Spinal cord (tissue), 10 donors: ENCODE data around the gene IFRD1. TPM values are rescaled to one million over a fixed set of nuclear protein-coding genes. Genes with fewer than 3 reads are reported as not detected.

Experiments used
- DNase-seq, 6 donors: peaks; one replicate each; pipeline versions ENCODE4 v3.0.0 to v3.0.0-alpha.2; 2013 to 2015; ENCODE audit warnings: low spot score in 6 of 6, low read depth in 4 of 6
- H3K27ac ChIP-seq: one replicate; pipeline ENCODE4 v1.5.1; 2013; ENCODE audit warnings: low read depth, low read length, control low read depth
- H3K27me3 ChIP-seq: one replicate; pipeline ENCODE4 v1.6.1; 2013; ENCODE audit warnings: low read length; ENCODE audit not compliant: control insufficient read depth, insufficient read depth
- H3K36me3 ChIP-seq: one replicate; pipeline ENCODE4 v1.6.1; 2013; ENCODE audit warnings: low read length; ENCODE audit not compliant: control insufficient read depth, insufficient read depth
- H3K4me1 ChIP-seq: one replicate; pipeline ENCODE4 v1.6.1; 2013; ENCODE audit warnings: low read length; ENCODE audit not compliant: control insufficient read depth, insufficient read depth
- H3K4me3 ChIP-seq: one replicate; pipeline ENCODE4 v1.5.1; 2013; ENCODE audit warnings: low read depth, low read length, control low read depth
- H3K9me3 ChIP-seq: one replicate; pipeline ENCODE4 v1.6.1; 2013; ENCODE audit warnings: low read length; ENCODE audit not compliant: control insufficient read depth, insufficient read depth
- WGBS: methylation state at CpG from one replicate; pipeline ENCODE4 v1.1.5; 2013; ENCODE audit warnings: missing lambda C conversion rate; ENCODE audit not compliant: insufficient coverage; 5-methylcytosine and 5-hydroxymethylcytosine counted together
- polyA plus RNA-seq, 2 donors: library from polyadenylated mRNA; unstranded; fragments of 120-200 nt; gene quantifications; one replicate each; pipeline ENCODE4 v1.2.1, GENCODE V29; 2013; ENCODE audit not compliant: insufficient read length in 2 of 2
- total RNA-seq, 2 donors: library from RNA; depleted of rRNA in 1 of 2; stranded (reverse); fragments of 120-200 nt in 1 of 2; fragments of >200 nt in 1 of 2; gene quantifications; one replicate each; pipeline versions ENCODE4 v1.2.3 to v1.2.4, GENCODE V29; 2013 to 2014
- donor health status: healthy.

The IFRD1 gene
- total and polyA plus RNA-seq, 4 donors = 38.1 to 61.0 (median 53.3) TPM

DNA sequence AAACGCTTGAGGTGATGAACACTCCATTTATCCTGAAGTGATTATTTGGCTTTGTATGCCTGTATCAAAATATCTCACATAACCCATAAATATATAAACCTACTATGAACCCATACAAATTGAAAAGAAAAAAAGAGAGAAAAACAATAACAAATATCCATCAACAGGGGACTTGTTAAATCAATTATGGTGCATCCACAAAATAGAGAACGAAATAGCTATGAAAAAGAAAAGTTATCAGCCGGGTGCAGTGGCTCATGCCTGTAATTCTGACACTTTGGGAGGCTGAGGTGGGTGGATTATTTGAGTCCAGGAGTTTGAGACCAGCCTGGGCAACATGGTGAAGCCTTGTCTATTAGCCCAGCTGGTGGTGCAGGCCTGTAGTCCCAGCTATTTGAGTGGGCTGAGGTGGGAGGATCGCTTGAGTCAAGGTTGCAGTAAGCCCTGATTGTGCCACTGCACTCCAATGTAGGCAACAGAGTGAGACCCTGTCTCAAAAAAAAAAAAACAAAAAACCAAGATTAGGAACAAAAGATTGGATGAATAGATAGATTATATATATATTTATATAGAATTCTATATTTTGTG is 30.6 kb upstream of the IFRD1 start:
- 100% methylated on average over 2 of the region's 4 CpGs for WGBS
- H3K27me3 ChIP-seq = no peaks in the 10 kb centered on the region
- no peak overlapping the region for H3K27ac ChIP-seq
- H3K9me3 ChIP-seq = no peaks in the 10 kb centered on the region
- H3K4me3 ChIP-seq = no peak overlapping the region
- no peaks in the 10 kb centered on the region for H3K36me3 ChIP-seq
- DNase-seq = no peak
- peaks cover 3% of the 10 kb centered on the region for H3K4me1 ChIP-seq

DNA sequence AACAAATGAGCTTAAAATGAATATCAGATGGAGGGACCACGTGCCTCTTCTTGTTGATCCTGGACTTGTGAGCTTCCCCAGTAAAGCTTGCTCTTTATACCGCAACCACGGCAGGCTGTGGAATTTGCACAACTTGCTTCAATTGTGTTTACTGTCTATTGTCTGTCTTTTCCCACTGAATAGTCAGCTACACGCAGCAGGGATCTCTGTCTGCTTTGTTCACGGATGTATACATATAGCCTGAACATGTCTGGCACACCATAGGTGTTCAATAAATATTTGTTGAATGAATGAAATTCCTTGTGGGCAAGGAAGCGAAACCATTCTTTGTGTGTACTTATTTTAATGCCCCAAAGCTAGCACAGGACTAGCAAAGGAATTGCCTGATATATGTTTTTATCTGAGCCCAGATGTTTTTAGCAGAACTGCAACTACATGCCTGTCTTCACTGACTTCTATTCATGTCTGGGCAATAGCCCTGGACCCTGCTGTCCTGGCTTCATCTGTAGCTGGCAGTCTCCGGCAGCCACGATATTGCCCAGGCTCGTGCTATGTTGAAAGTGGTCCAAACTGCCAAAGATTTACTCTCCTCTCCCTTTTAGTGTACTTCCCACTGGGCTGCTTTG is 29.9 kb upstream of the IFRD1 start:
- peaks cover 3% of the 10 kb centered on the region for H3K4me1 ChIP-seq
- 19% methylated on average over 8 of the region's 9 CpGs for WGBS
- no peaks in the 10 kb centered on the region for H3K9me3 ChIP-seq
- peak in 4 of 6 donors; percentile 29 to 75 (median 48) for DNase-seq
- no peaks in the 10 kb centered on the region for H3K27me3 ChIP-seq
- H3K36me3 ChIP-seq = no peaks in the 10 kb centered on the region
- H3K4me3 ChIP-seq = no peak overlapping the region
- H3K27ac ChIP-seq = peak overlapping the region; percentile 37

DNA sequence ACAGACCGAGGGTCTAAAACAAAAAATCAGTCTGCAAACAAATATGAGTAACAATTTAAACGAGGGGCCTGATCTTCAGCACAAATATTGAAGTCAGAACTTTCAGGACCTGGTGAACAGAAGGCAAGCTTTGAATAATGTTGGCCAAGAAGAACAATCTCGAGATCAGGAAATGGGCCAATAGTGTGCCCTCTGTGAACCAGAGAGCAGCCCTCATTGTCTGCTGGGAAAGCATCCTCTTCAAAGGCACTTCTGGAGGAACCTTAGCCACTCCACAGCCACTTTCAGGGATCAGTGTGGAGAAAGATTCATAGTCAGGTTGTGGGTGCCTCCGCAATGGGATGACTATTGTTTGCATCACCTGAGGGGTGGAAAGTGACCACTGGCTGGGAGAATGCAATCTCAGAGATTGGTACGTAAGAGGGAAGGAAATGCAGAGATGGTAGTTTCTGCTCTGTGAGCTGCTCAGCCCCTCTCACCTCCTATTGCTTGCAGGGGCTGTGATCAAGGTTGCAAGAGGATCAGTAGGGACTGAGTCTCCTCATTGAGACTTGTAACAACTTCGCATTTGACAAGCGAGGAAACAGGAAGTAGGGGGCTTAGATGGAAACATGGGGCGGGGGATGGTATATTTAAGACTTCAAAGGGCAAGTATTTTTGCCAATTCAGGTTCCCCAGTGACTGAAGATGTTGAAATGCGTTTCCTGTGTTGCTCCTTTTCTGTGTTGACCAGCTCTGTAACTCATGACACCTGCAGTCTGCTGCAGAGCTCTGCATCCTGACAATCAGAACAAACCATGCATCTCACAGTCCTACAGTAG is 28.4 kb upstream of the IFRD1 start:
- no peak overlapping the region for H3K4me3 ChIP-seq
- no peaks in the 10 kb centered on the region for H3K9me3 ChIP-seq
- H3K36me3 ChIP-seq = no peaks in the 10 kb centered on the region
- no peaks in the 10 kb centered on the region for H3K27me3 ChIP-seq
- no peak for DNase-seq
- H3K27ac ChIP-seq = no peak overlapping the region
- WGBS = 92% methylated on average over 7 of the region's 9 CpGs
- H3K4me1 ChIP-seq = peaks cover 3% of the 10 kb centered on the region

DNA sequence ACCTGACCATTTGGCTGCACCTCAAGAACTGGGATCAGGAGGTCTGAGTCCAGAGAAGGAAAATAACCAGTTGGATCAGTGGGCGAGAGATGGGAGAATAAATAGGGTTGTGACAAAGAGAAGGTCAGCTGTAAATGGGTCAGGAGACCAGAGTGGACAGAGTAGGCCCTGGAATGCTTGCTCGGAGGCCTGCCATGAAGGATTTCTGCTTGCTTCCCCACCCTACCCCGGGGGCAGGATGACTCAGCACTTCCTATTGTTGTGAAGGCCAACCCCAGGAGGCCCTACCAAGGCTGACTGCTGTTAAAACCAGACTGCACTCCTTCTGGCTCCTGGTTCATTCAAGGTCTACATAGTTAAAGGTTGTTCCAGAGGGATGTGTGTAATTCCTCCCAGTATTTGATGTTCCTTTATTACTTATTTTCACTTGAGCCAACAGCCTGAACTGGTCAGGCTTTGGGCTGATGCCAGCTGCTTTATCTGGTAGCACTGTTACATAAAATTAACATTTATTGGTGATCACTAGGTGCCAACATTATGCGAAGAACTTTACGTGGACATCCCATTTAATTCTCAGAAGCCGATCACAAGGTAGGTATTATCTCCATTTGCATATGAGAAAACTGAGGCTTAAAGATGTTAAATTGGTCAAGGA is 27.3 kb upstream of the IFRD1 start:
- Histone ChIP-seq H3K36me3 (no peaks in the 10 kb centered on the region), H3K27ac (no peak overlapping the region), H3K9me3 (no peaks in the 10 kb centered on the region), H3K4me1 (peaks cover 3% of the 10 kb centered on the region), H3K27me3 (no peaks in the 10 kb centered on the region), H3K4me3 (no peak overlapping the region)
- DNase-seq = no peak
- 72% methylated on average over 3 of the region's 6 CpGs for WGBS

DNA sequence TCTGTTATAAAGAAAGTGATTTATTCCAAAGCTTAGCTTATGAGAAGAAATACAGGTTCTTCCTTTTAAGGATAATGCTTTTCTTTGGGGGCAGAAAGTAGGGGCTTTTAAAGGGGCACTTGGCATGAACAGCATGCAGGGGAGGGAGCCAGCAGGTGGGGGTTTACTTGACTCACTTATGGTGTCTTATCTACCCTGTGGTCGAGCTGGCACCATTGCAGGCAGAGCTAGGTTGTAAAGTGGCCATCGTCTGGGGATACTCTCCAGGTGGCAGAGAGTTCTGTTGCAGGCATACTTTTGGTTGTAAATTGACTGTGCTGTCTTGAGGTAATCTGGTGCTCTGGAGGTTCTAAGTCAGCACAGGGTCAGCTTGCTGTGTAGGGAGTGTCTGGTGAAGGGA is 26.3 kb upstream of the IFRD1 start:
- Histone ChIP-seq H3K4me3 (no peak overlapping the region), H3K9me3 (no peaks in the 10 kb centered on the region), H3K36me3 (no peaks in the 10 kb centered on the region), H3K27ac (no peak overlapping the region), H3K4me1 (peaks cover 3% of the 10 kb centered on the region), H3K27me3 (no peaks in the 10 kb centered on the region)
- 81% methylated on average over 2 of the region's 2 CpGs for WGBS
- no peak for DNase-seq

DNA sequence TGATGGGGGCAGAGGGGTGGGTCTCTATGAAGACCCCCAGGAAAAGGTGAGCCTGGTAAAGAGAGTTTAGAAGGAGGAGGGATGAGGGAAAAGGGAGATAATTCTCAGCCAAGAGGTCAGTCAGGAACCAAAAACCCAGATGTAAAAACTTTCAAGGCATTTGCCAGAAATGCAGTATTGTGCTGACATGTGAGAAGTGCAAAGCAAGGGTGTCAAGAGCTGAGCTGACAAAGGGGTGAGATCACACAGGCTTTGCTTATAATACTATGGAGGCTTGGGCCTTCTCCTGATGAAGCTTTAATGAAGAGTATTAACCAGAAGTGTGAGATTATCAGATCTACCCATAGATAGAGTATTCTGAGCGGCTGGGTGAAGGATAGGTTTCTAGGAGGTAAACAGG is 22.3 kb upstream of the IFRD1 start:
- Histone ChIP-seq H3K36me3 (no peaks in the 10 kb centered on the region), H3K9me3 (no peaks in the 10 kb centered on the region), H3K4me1 (no peaks in the 10 kb centered on the region), H3K4me3 (no peak overlapping the region), H3K27me3 (no peaks in the 10 kb centered on the region), H3K27ac (no peak overlapping the region)
- WGBS = 100% methylated on average over 1 of the region's 1 CpG
- DNase-seq = no peak

DNA sequence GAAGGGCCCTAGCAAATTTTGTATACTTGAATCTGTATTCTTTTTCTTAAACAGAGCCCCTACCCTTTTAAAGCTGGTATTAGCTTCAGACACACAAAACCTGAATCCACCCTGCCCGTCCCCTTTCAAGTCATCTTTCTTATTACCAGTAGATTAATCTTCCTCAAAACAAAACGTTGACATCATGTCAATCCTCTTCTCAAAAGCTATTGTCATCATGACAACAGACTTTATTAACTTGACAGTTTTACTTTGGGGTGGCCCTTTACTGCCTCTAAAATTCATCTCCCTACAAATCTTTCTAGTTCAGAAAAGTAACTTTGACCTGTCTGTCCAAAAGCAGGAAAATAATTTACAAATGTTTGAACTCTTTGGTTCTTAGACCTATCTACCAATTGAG is 21.5 kb upstream of the IFRD1 start:
- no peaks in the 10 kb centered on the region for H3K4me1 ChIP-seq
- 67% methylated on average over 2 of the region's 2 CpGs for WGBS
- no peak for DNase-seq
- H3K4me3 ChIP-seq = no peak overlapping the region
- no peaks in the 10 kb centered on the region for H3K36me3 ChIP-seq
- no peaks in the 10 kb centered on the region for H3K27me3 ChIP-seq
- no peaks in the 10 kb centered on the region for H3K9me3 ChIP-seq
- no peak overlapping the region for H3K27ac ChIP-seq

DNA sequence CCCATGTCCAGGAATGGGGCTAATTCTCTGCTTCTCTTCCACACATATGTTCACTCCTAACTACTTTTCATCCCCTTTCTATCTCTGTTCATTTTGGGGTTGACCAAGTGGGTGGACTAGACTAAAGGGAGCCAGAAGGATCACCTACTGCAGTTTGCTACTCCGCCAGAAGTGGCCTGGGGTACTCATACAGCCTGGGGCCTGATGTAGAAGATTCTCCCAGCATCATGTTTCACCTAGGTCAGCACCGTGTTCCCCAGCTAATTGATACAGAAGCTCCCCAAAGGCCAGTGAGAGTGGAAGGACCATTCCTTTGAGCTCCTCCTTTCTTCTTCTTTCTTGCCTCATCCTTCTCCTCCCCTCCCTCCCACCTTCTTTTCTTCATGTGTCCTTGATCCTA is 19.6 kb upstream of the IFRD1 start:
- Histone ChIP-seq H3K27me3 (no peaks in the 10 kb centered on the region), H3K4me1 (no peaks in the 10 kb centered on the region), H3K4me3 (no peak overlapping the region), H3K9me3 (no peaks in the 10 kb centered on the region), H3K36me3 (no peaks in the 10 kb centered on the region), H3K27ac (no peak overlapping the region)
- 80% methylated on average over 2 of the region's 2 CpGs for WGBS
- no peak for DNase-seq

DNA sequence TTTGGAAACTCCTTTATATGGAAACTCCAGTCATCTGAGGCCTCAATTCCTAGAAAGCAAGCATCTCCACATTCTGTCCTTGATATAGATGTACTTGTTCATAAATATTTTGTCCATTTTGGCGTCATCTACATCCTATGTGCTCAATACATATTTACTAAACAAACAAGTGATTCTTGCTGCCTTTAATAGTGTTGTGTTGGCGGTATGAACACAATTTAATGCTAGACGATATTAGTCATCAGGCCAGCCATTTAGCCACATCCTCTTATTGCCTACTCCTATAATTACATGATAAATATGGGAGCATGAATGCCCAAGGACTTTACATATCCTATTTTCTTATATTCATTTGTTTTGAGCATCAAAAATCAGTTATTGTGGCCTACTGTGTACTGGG is 18.5 kb upstream of the IFRD1 start:
- Histone ChIP-seq H3K4me3 (no peak overlapping the region), H3K27me3 (no peaks in the 10 kb centered on the region), H3K9me3 (no peaks in the 10 kb centered on the region), H3K36me3 (no peaks in the 10 kb centered on the region), H3K27ac (no peak overlapping the region), H3K4me1 (no peaks in the 10 kb centered on the region)
- DNase-seq = no peak
- no CpG with 5 or more reads among the region's 3 CpGs for WGBS
